ACC112 (cell line): Measurements from ENCODE around the gene DHFR2.
"Not testable (repeated sequence)": the region's sequence is repeated elsewhere in the genome, so short reads cannot be mapped to it uniquely, and the experiment has no call there.

Experiments used
- H2AFZ ChIP-seq: fragments of 200-600 bp; sonication (generic); one replicate; pipeline ENCODE4 v1.6.0; 2017; ENCODE audit warnings: antibody characterized with exemption, low read length; ENCODE audit not compliant: unreplicated experiment
- H3K27ac ChIP-seq: fragments of 200-600 bp; sonication (generic); 2 replicates; pipeline ENCODE4 v1.5.1; 2014; ENCODE audit warnings: low read depth, mild to moderate bottlenecking, antibody characterized with exemption, low read length, moderate library complexity
- H3K27me3 ChIP-seq: fragments of 200-600 bp; sonication (generic); 2 replicates; pipeline ENCODE4 v1.6.1; 2014; ENCODE audit warnings: mild to moderate bottlenecking, antibody characterized with exemption, low read length, moderate library complexity, mixed read lengths; ENCODE audit not compliant: insufficient read depth
- H3K36me3 ChIP-seq: fragments of 200-600 bp; sonication (generic); 2 replicates; pipeline ENCODE4 v1.6.1; 2016; ENCODE audit warnings: mild to moderate bottlenecking, antibody characterized with exemption, low read length, moderate library complexity, mixed read lengths; ENCODE audit not compliant: insufficient read depth
- H3K4me1 ChIP-seq: fragments of 200-600 bp; sonication (generic); one replicate; pipeline ENCODE4 v1.6.1; 2016; ENCODE audit warnings: low read length, mixed read lengths; ENCODE audit not compliant: insufficient read depth, unreplicated experiment, control insufficient read depth
- H3K4me3 ChIP-seq: fragments of 200-600 bp; sonication (generic); 2 replicates; pipeline ENCODE4 v1.5.1; 2014; ENCODE audit warnings: mild to moderate bottlenecking, low read depth, low read length
- H3K79me2 ChIP-seq: fragments of 200-600 bp; sonication (generic); one replicate; pipeline ENCODE4 v1.6.0; 2016; ENCODE audit warnings: low read length; ENCODE audit not compliant: control insufficient read depth, unreplicated experiment, insufficient read depth

Gene DHFR2

GRCh38 chr3:94083261-94083660 lies 20.5 kb upstream of the DHFR2 start:
- H3K4me3 ChIP-seq = no peak overlapping the region
- no peaks in the 10 kb centered on the region for H3K79me2 ChIP-seq
- H2AFZ ChIP-seq = peak overlapping the region; percentile 25
- no peaks in the 10 kb centered on the region; the same call in none of the 2 replicates for H3K36me3 ChIP-seq
- no peak overlapping the region for H3K27ac ChIP-seq
- no peaks in the 10 kb centered on the region for H3K4me1 ChIP-seq
- H3K27me3 ChIP-seq = no peaks in the 10 kb centered on the region

DNA sequence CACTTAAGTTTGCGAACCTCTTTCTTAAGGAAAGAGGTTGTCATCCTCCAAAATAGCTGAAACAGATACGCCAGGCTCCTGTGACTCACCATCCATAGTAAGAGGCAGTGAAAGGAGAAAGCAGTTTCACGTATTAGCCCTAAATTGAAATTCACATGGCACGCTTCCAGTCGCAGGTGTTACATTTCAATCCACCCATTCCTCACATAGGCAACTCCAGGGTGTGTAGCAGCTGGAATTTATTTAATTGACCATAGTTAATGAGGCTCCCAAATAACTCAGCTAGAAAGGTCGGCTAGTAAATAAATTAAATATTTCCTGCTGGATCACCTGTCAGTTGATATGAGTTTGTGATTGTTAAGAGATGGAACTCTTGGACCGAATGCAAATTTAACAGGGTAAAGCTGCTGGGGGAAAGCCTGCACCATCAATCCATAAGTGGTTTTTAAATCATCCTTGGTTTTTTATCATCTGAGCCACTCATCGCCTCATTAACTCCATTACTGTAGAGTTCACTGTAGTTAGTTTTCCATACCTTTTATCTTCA lies 19.7 kb upstream of the DHFR2 start:
- Histone ChIP-seq H3K4me1 (no peaks in the 10 kb centered on the region), H3K27ac (no peak overlapping the region), H3K36me3 (no peaks in the 10 kb centered on the region; the same call in none of the 2 replicates), H3K79me2 (no peaks in the 10 kb centered on the region), H3K4me3 (no peak overlapping the region), H2AFZ (no peak overlapping the region), H3K27me3 (no peaks in the 10 kb centered on the region)

- H2AFZ ChIP-seq = no peak overlapping the region
- no peaks in the 10 kb centered on the region for H3K79me2 ChIP-seq
- H3K27ac ChIP-seq = no peak overlapping the region
- no peaks in the 10 kb centered on the region for H3K4me1 ChIP-seq
- no peaks in the 10 kb centered on the region; the same call in none of the 2 replicates for H3K36me3 ChIP-seq
- H3K4me3 ChIP-seq = no peak overlapping the region
- no peaks in the 10 kb centered on the region for H3K27me3 ChIP-seq
These were observed 19.2 kb upstream of the DHFR2 start for GRCh38 chr3:94081884-94082283.

GRCh38 chr3:94080552-94080951 lies 17.8 kb upstream of the DHFR2 start:
- H3K36me3 ChIP-seq, H3K79me2 ChIP-seq, H2AFZ ChIP-seq, H3K27me3 ChIP-seq, H3K27ac ChIP-seq, H3K4me1 ChIP-seq, H3K4me3 ChIP-seq: not testable (repeated sequence)

DNA sequence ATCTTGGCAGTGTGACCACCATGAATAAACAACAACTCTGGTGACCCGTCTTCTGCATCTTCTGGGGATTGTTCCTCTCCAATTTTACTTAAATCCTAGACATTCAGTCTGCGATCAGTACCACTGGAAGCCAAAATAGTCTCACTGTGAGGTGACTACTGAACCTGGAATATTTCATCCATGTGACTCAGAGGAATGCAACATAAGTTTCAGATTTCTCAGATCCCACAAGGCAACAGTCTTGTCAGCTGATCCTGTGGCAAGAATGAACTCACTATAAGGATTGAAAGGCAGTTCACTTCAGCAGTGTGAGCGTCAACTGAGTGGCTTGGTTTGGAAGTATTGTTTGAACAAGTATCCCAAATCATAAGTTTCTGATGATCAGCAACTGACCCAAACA lies 13.3 kb upstream of the DHFR2 start:
- no peak overlapping the region for H3K27ac ChIP-seq
- no peak overlapping the region for H3K4me3 ChIP-seq
- no peak overlapping the region for H2AFZ ChIP-seq
- no peaks in the 10 kb centered on the region for H3K27me3 ChIP-seq
- no peaks in the 10 kb centered on the region for H3K36me3 ChIP-seq
- peaks cover 4% of the 10 kb centered on the region for H3K79me2 ChIP-seq
- H3K4me1 ChIP-seq = no peaks in the 10 kb centered on the region

GRCh38 chr3:94071713-94072284 lies 9.1 kb upstream of the DHFR2 start:
- Histone ChIP-seq H3K27ac (no peak overlapping the region), H3K36me3 (peaks cover 13% of the 10 kb centered on the region), H2AFZ (no peak overlapping the region), H3K79me2 (peaks cover 4% of the 10 kb centered on the region), H3K4me1 (peaks cover 4% of the 10 kb centered on the region), H3K27me3 (no peaks in the 10 kb centered on the region), H3K4me3 (no peak overlapping the region)

DNA sequence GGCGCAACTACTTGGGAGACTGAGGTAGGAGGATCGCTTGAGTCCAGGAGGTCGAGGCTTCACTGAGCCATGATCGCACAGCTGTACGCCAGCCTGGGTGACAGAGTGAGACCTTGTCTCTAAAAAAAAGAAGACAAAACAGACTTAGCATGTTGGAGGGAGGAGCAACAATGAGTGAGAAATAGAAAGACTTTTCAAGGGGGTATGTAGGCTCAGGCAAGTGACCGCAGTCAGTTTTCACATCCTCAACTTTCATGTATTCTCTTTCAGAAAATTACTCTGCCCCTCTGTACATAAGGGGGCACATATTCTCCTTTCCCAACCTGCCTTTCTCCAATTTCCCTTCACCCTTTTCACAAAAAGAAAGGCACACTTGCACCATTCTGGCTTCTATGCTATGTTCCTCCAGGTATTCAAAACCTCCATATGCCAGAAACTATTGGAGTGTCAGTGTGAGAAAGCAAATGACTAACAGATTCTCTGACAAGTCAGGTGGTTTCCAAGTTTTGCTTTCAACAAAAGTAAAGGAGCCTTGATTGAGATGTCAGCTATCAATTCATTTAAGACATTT lies 7.7 kb upstream of the DHFR2 start:
- H3K36me3 ChIP-seq = peaks cover 17% of the 10 kb centered on the region
- H3K27ac ChIP-seq = no peak overlapping the region
- H2AFZ ChIP-seq = no peak overlapping the region
- H3K4me3 ChIP-seq = no peak overlapping the region
- H3K79me2 ChIP-seq = peaks cover 4% of the 10 kb centered on the region
- H3K27me3 ChIP-seq = no peaks in the 10 kb centered on the region
- H3K4me1 ChIP-seq = peaks cover 12% of the 10 kb centered on the region

DNA sequence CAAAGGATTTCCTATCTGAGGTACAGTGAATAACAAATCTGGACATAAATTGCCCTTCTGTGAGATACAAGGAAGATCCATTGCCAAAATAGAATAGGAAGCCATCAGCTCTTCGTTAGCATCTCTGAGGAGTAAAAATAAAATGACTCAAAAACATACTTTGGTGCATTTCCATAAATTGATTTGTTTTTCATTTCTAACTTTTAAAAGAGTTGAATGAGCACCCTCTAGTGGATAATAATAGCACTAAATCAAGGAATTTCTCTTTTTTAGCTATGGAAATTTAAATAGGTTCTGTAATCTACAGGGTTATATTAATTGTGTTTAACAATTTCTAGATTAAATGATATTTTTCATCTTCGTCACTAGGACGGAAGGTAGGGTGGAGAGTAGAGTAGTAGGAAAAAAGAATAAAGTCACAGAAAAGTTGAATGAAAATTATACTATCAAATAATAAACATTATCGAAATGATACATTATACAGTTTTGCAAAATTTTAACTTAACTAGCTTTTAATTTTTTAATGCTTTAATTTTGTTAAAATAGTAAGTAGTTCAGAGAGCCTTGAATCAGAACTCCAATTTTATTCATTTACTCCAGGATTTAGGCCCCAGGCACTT lies 6.6 kb upstream of the DHFR2 start:
- Histone ChIP-seq H3K36me3 (peaks cover 17% of the 10 kb centered on the region), H3K27me3 (no peaks in the 10 kb centered on the region), H3K4me1 (peaks cover 21% of the 10 kb centered on the region), H3K79me2 (peaks cover 8% of the 10 kb centered on the region), H2AFZ (peak overlapping the region; percentile 66), H3K27ac (no peak overlapping the region), H3K4me3 (no peak overlapping the region)

DNA sequence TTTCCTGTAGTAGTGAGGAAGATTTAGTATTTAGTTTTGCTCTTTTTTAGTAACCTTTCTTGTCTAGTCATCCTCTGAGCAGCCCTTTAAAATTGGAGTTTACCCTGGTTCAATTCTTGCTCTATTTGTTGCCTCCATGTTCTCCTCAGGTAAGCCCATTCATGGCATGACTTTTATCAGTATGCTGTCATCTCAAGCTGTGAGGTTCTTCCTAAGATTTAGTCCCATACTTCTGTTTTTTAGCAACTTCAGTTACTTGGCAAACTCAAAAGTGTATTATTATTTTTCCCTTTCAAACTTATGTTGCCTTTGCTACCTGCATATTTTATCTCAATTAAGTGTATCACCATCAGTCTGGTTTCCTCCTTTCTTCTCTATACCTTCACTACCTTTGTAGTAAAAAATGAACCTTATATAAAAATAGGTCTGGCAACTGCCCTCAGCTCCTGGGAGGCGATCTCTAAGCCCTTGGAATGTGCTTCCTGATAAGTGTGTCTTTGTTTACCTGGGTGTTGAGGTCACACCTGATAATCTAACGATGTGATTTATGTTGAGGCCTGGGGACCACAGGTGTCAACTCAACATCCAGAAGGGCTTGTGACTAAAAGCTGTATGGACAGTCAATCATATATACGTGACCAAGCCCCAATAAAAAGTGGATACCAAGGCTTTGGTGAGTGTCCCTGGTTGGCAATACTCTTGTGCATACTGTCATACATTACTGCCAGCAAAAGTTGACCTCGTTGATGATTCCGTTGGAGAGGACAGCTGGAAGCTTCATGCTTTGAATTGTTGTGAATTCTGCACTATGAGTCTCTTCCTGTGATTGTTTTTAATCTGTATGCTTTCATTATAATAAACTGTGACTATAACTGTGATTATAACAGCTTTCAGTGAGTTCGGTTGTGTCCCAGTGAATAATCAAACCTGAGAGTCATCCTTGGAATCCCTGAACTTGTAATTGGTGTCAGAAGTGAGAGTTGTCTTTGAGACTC lies 4.1 kb upstream of the DHFR2 start:
- Histone ChIP-seq H3K27ac (no peak overlapping the region), H3K36me3 (peaks cover 17% of the 10 kb centered on the region), H3K4me1 (peaks cover 27% of the 10 kb centered on the region), H3K79me2 (peaks cover 16% of the 10 kb centered on the region), H2AFZ (no peak overlapping the region), H3K4me3 (no peak overlapping the region), H3K27me3 (no peaks in the 10 kb centered on the region)

GRCh38 chr3:94065819-94066480 lies 3.2 kb upstream of the DHFR2 start:
- no peak overlapping the region for H2AFZ ChIP-seq
- no peaks in the 10 kb centered on the region for H3K27me3 ChIP-seq
- H3K4me3 ChIP-seq = peak overlapping the region; percentile 96; the same call in 1 of the 2 replicates
- H3K27ac ChIP-seq = no peak overlapping the region
- peaks cover 17% of the 10 kb centered on the region for H3K36me3 ChIP-seq
- peaks cover 14% of the 10 kb centered on the region for H3K79me2 ChIP-seq
- H3K4me1 ChIP-seq = peaks cover 27% of the 10 kb centered on the region
